GM12873 (cell line): ENCODE data around the gene NKAIN2.

ENCODE experiments used
- TF ChIP-seq, protein P1 (sequence below): IDR thresholded peaks from 2 replicates; pipeline ENCODE4 v1.5.1; 2012; ENCODE audit warnings: low read depth, mild to moderate bottlenecking, moderate library complexity, low read length, control low read depth; ENCODE audit not compliant: insufficient read depth; ENCODE audit errors: missing control alignments

The NKAIN2 gene

DNA sequence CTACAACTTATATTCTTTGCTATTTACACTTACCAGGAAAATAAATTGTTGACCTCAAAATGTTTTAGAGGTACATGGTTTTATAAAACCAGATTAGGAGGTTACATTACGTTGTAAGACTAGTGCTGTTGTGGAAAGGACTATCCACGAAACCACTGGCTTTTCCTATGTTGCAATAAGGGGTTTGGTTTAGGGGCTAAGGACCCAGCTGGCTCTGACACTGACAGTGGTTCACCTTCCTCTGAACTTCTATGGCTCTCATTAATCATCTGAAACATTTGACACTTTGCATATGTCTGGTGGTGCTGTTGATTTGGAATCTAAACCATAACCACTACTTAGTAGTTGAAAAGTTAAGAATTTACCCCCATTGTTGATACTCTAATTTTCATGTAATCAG lies 186.7 kb downstream of the NKAIN2 start:
- TF ChIP-seq, protein P1, sequence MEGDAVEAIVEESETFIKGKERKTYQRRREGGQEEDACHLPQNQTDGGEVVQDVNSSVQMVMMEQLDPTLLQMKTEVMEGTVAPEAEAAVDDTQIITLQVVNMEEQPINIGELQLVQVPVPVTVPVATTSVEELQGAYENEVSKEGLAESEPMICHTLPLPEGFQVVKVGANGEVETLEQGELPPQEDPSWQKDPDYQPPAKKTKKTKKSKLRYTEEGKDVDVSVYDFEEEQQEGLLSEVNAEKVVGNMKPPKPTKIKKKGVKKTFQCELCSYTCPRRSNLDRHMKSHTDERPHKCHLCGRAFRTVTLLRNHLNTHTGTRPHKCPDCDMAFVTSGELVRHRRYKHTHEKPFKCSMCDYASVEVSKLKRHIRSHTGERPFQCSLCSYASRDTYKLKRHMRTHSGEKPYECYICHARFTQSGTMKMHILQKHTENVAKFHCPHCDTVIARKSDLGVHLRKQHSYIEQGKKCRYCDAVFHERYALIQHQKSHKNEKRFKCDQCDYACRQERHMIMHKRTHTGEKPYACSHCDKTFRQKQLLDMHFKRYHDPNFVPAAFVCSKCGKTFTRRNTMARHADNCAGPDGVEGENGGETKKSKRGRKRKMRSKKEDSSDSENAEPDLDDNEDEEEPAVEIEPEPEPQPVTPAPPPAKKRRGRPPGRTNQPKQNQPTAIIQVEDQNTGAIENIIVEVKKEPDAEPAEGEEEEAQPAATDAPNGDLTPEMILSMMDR = no peak

DNA sequence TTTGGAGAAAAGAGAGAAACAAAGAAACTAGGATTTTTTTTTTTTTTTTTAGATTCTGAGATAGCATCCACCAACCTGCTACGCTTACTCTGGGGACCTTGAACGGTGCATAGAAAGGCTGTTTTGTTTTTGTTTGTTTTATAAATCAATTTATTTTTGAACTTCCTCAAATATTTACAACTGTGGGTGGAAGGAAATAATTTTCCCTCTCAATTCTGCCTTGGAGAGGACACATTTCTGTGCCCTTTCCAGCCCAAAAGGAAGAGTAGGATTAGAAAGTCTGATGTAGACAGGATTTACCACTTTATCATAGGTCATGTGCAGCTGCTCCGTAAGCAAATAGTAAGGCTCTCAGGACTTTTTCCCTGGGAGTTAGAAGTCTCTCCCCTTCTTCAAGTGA lies 190.5 kb downstream of the NKAIN2 start:
- TF ChIP-seq, protein P1 = no peak

DNA sequence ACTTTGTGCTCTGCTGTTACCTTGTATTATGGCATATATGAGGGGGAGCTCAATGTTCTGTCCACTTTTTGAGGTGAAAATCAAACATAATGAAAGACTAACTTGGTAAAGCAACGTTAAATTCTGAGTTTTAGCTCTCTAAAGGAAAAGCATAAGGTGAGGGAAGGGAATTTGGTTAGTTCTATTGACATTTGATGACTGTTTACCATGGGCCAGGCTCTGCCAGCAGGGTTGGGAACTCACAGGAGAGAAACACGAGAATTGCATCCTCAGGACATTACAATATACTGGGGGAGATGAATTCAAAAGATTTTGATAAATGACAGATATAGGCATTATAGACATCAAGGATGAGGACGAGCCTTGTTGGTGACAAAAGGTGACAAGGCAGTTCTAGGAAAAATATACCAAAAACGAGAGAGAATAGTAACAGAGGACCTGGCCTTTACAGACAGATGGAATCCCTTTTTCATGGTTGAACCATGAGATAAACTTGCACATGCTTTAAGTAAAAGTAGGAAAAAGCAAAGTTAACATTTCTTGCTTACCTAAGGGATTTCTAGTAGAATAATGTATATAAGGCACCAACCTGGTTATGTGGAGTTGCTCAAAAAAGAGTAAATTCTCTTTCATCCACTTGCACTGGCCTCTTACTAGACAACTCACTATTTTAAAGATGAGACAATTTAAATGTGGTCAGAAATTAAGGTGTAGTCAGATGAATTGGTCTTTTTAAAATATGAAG lies 191.4 kb downstream of the NKAIN2 start:
- TF ChIP-seq, protein P1 = no peak

DNA sequence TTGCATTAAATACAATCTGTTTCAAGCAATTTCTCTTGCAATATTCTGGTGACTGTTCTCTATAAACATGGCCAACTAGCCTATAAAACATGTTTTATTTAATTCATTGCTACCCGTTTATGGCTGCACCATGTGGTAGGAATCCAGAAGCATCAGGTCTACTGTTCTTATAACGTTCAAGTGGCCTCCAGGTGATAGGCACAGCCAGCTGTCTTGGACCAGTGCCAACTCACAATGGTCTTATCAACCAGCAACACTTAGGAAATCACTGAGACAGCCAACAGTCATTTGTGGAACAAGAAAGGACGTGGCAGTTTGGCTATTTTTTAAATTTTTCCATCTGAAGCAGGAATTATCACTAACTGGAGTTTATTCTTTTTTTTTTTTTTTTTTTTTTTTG lies 193.6 kb downstream of the NKAIN2 start:
- TF ChIP-seq, protein P1 = no peak

DNA sequence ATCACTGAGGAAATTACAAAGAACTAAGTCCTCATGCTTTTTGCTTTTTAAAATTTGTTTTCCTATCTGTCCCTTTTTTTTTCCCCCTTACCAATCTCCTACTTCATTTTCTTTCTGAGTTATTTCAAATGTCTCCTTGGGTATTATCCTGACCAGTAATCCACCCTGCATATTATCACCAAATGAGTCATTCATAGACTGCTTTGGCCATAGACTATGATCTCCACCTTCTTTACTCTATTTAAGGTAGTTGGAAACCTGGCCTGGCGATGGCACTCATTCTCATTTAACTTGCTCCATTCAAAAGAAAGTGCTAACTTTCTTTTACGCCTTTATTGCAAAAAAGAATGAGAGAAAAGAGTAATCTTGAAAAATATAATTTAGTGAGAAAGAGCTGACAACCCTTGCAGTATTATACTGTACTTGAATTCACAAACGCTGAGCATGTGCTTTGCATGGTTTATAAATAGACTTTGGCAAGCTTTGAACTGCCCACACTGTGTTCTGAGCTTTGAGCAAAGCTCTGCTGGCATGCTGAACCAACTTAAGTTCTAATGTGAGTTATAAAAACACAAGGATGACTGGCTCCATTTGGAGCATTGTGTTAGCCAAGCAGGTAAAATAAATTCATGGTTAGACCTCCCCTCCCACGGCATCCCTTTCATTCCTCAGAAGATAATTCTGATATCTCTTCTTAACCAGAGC lies 198.9 kb downstream of the NKAIN2 start:
- TF ChIP-seq, protein P1 = no peak

DNA sequence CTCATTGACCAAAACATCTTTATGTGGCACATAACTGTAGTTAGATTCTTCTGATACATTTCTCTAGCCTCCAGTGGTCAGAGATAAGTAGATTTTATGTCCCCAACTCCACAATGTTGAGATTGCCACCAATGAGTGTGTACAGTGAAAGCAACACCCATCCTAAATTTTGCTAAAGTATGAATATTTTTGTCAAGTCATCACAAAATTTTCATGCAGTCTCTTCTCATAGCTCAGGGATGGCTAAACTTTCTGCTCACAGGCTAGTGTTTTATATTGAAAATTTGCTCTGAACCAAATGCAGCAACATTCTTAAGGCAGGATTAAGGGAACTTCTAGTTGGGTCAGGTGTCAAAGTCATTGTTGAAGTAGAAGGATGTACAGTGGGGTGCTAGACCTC lies 203.6 kb downstream of the NKAIN2 start:
- TF ChIP-seq, protein P1 = no peak
